ENCODE results near the gene PPP4R1. TPM values are rescaled to one million over a fixed set of nuclear protein-coding genes. Genes with fewer than 3 reads are reported as not detected.
A peak's percentile ranks its signal among the peaks of the same experiment; 100 is the strongest.

The PPP4R1 gene
- total RNA-seq, 3 donors from 2014 or later = 79.6 to 109 (median 81.3) TPM

DNA sequence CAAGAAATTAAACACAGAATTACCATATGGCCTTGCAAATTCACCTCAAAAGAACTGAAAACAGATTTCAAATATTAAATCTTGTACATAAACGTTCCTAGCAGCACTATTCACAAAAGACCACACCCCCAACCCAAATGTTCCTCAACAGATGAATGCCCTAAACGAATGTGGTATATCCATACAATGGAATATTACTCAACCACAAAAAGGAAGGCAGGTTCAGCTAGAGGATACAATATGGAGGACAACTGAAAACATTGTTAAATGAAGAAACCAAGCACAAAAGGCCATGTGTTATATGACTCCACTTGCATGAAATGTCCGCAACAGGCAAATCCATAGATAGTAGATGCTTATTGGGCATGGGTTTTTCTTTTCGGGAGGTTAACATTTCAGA lies 61.7 kb downstream of the PPP4R1 start:
- DNase-seq (no peak), ATAC-seq (no peak)
- H3K36me3 ChIP-seq (ENCODE audit: low read depth) = peaks cover 22% of the 10 kb centered on the region
- intact Hi-C loops (cut with DNase I, micrococcal nuclease) = no loop called here
- H3K4me3 ChIP-seq = no peak overlapping the region
- no peaks in the 10 kb centered on the region for H3K9me3 ChIP-seq
- H3K4me1 ChIP-seq (ENCODE audit: low read depth) = no peaks in the 10 kb centered on the region
- TF ChIP-seq CTCF (IDR thresholded peaks at IDR 0.05) = no peak

DNA sequence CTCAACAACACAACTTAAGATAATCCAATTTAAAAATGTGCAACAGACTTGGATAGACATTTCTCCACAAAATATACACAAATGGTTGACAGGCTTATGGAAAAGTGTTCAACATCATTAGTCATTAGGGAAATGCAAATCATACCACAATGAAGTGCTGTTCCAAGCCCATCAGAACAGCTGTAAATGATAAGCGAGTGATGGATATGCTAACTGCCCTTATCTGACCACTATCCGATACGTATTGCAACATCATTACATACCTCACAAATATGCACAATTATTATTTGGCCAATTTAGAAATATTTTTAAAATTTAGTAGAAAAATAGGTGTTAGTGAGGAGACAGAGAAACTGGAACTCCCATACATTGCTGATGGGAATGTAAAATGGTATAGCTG lies 62.2 kb downstream of the PPP4R1 start:
- intact Hi-C loops (cut with DNase I, micrococcal nuclease) = no loop called here

GRCh38 chr18:9550429-9550828 lies 63.9 kb downstream of the PPP4R1 start:
- DNase-seq = no peak
- no peak for TF ChIP-seq CTCF (IDR thresholded peaks at IDR 0.05)
- H3K4me1 ChIP-seq (ENCODE audit: low read depth) = no peaks in the 10 kb centered on the region
- no peak for ATAC-seq
- peaks cover 13% of the 10 kb centered on the region for H3K36me3 ChIP-seq (ENCODE audit: low read depth)
- intact Hi-C loops (cut with DNase I, micrococcal nuclease) = no loop called here
- no peak overlapping the region for H3K4me3 ChIP-seq
- H3K9me3 ChIP-seq = no peaks in the 10 kb centered on the region

More for the DNA sequence above, 62.2 kb downstream of the PPP4R1 start:
- Histone ChIP-seq H3K36me3 (ENCODE audit: low read depth) (peaks cover 19% of the 10 kb centered on the region), H3K9me3 (no peaks in the 10 kb centered on the region), H3K4me1 (ENCODE audit: low read depth) (no peaks in the 10 kb centered on the region), H3K4me3 (no peak overlapping the region)
- ATAC-seq = no peak
- TF ChIP-seq CTCF (IDR thresholded peaks at IDR 0.05) = no peak
- DNase-seq = no peak

DNA sequence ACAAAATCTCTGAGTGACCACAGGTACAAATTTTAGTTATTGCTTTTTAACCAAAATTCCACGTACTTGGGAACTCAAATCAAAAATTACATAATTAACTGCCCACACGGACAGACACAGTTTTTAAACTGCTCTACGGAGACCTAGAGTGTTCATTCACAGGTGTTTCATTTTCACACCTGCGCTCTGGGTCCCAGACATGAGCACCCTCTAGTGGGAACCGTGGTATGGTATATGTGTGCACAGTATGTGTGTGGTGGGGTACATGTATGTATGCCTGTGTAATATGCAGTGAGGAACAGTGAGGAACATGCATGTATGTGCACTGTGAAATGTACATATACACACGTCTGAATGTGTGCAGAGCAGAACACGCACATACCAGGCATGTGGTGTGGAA lies 65.0 kb downstream of the PPP4R1 start:
- H3K9me3 ChIP-seq = no peaks in the 10 kb centered on the region
- H3K36me3 ChIP-seq (ENCODE audit: low read depth) = peaks cover 13% of the 10 kb centered on the region
- no peak overlapping the region for H3K4me3 ChIP-seq
- no peak for TF ChIP-seq CTCF (IDR thresholded peaks at IDR 0.05)
- ATAC-seq = peak; percentile 29
- DNase-seq = peak in 1 of 3 donors; percentile 28
- H3K4me1 ChIP-seq (ENCODE audit: low read depth) = no peaks in the 10 kb centered on the region
- intact Hi-C loops (cut with DNase I, micrococcal nuclease) = no loop called here

DNA sequence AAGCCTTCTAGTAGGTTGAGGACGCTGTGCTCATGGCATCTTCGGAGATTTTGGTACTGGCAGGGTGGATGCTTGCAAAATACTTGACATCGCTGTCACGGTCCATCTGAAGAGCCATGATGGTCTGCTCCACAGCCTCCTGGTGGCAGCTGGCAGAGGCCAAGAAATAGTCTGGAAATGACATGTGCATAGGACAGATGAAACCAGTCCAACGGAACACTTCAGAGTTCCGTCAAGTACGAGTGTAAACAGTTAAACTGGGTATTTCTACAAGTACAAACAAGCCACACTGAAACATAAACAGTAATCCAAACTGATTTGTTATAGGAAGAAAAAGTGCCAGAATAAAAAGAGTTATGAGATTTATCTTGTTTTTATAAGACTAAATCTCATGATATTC lies 66.6 kb downstream of the PPP4R1 start:
- intact Hi-C loops (cut with DNase I, micrococcal nuclease) = no loop called here
- Histone ChIP-seq H3K36me3 (ENCODE audit: low read depth) (peaks cover 9% of the 10 kb centered on the region), H3K4me3 (no peak overlapping the region), H3K9me3 (no peaks in the 10 kb centered on the region), H3K4me1 (ENCODE audit: low read depth) (no peaks in the 10 kb centered on the region)
- TF ChIP-seq CTCF (IDR thresholded peaks at IDR 0.05) = no peak
- DNase-seq (no peak), ATAC-seq (no peak)

GRCh38 chr18:9546468-9546867 lies 67.9 kb downstream of the PPP4R1 start:
- Histone ChIP-seq H3K4me1 (ENCODE audit: low read depth) (no peaks in the 10 kb centered on the region), H3K36me3 (ENCODE audit: low read depth) (peaks cover 7% of the 10 kb centered on the region), H3K4me3 (no peak overlapping the region), H3K9me3 (no peaks in the 10 kb centered on the region)
- DNase-seq (no peak), ATAC-seq (no peak)
- TF ChIP-seq CTCF (IDR thresholded peaks at IDR 0.05) = no peak
- intact Hi-C loops (cut with DNase I, micrococcal nuclease) = no loop called here

All from mucosa of descending colon (tissue), 3 donors.